ENCODE measurements around the gene UTS2R. TPM values are rescaled to one million over a fixed set of nuclear protein-coding genes. Genes with fewer than 3 reads are reported as not detected.
"Not testable (repeated sequence)": the region's sequence is repeated elsewhere in the genome, so short reads cannot be mapped to it uniquely, and the experiment has no call there.

The UTS2R gene
- total RNA-seq, 1 donor from 2014 or later: not detected

GRCh38 chr17:82343560-82343959 lies 28.0 kb upstream of the UTS2R start:
- Mint-ChIP-seq H3K9me3 (ENCODE audit: unreplicated experiment) (no peaks in the 10 kb centered on the region), H3K4me1 (ENCODE audit: unreplicated experiment) (peaks cover 17% of the 10 kb centered on the region), H3K27me3 (ENCODE audit: unreplicated experiment) (peaks cover 9% of the 10 kb centered on the region), H3K4me3 (ENCODE audit: unreplicated experiment) (no peak overlapping the region), H3K27ac (ENCODE audit: unreplicated experiment) (no peak overlapping the region), H3K36me3 (ENCODE audit: unreplicated experiment) (peaks cover 2% of the 10 kb centered on the region)
- TF ChIP-seq, protein P1, sequence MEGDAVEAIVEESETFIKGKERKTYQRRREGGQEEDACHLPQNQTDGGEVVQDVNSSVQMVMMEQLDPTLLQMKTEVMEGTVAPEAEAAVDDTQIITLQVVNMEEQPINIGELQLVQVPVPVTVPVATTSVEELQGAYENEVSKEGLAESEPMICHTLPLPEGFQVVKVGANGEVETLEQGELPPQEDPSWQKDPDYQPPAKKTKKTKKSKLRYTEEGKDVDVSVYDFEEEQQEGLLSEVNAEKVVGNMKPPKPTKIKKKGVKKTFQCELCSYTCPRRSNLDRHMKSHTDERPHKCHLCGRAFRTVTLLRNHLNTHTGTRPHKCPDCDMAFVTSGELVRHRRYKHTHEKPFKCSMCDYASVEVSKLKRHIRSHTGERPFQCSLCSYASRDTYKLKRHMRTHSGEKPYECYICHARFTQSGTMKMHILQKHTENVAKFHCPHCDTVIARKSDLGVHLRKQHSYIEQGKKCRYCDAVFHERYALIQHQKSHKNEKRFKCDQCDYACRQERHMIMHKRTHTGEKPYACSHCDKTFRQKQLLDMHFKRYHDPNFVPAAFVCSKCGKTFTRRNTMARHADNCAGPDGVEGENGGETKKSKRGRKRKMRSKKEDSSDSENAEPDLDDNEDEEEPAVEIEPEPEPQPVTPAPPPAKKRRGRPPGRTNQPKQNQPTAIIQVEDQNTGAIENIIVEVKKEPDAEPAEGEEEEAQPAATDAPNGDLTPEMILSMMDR (IDR thresholded peaks at IDR 0.05): no peak
- no peak for DNase-seq (ENCODE audit: extremely low spot score, unreplicated experiment)

GRCh38 chr17:82344175-82344907 lies 27.2 kb upstream of the UTS2R start:
- TF ChIP-seq, protein P1 (IDR thresholded peaks at IDR 0.05): no peak
- peaks cover 2% of the 10 kb centered on the region for H3K36me3 Mint-ChIP-seq (ENCODE audit: unreplicated experiment)
- H3K4me1 Mint-ChIP-seq (ENCODE audit: unreplicated experiment): peaks cover 17% of the 10 kb centered on the region
- no peaks in the 10 kb centered on the region for H3K9me3 Mint-ChIP-seq (ENCODE audit: unreplicated experiment)
- no peak overlapping the region for H3K4me3 Mint-ChIP-seq (ENCODE audit: unreplicated experiment)
- H3K27ac Mint-ChIP-seq (ENCODE audit: unreplicated experiment): no peak overlapping the region
- no peak for DNase-seq (ENCODE audit: extremely low spot score, unreplicated experiment)
- H3K27me3 Mint-ChIP-seq (ENCODE audit: unreplicated experiment): peaks cover 16% of the 10 kb centered on the region

DNA sequence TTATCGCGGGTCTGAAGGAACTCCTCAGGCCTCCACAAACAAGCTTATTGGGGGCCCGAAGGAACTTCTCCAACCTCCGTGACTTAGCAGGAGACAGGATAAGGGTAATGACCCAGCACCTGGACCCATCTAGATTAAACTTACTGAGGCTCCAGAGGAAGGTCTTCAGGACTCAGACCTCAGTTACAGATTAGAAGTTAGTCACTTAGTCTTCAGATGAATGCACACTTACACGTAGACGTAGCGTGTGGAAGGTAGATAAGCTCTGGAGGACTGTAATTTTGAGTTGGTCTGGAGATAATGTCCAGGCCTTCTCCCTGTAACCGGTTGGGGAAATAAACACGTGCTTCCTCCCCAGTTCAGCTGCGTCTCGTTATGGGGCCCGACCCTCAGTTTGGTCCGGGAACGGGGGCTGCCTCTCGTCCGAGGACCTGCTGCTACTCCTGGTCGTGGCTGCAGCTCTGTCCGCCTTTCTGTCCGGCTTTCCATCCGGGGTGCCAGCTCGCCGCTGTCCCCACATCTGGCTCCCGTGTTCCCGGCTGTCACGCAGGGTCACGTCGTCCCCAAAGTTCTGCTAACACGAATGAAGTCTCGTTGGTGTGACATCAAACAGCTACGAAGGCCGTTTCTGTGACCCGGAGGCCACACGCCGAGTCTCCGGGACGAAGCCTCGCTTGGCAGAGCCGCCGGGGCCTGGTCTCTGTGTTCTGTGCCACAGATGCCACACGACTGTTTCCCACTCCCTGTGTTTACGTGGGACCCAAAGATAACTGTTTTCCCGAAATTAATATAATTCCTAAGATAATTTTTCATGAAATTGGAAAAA lies 26.2 kb upstream of the UTS2R start:
- Mint-ChIP-seq H3K36me3 (ENCODE audit: unreplicated experiment) (peaks cover 2% of the 10 kb centered on the region), H3K4me1 (ENCODE audit: unreplicated experiment) (peaks cover 19% of the 10 kb centered on the region), H3K4me3 (ENCODE audit: unreplicated experiment) (no peak overlapping the region), H3K27ac (ENCODE audit: unreplicated experiment) (no peak overlapping the region), H3K9me3 (ENCODE audit: unreplicated experiment) (no peaks in the 10 kb centered on the region), H3K27me3 (ENCODE audit: unreplicated experiment) (peaks cover 19% of the 10 kb centered on the region)
- TF ChIP-seq, protein P1 (IDR thresholded peaks at IDR 0.05): no peak
- no peak for DNase-seq (ENCODE audit: extremely low spot score, unreplicated experiment)

DNA sequence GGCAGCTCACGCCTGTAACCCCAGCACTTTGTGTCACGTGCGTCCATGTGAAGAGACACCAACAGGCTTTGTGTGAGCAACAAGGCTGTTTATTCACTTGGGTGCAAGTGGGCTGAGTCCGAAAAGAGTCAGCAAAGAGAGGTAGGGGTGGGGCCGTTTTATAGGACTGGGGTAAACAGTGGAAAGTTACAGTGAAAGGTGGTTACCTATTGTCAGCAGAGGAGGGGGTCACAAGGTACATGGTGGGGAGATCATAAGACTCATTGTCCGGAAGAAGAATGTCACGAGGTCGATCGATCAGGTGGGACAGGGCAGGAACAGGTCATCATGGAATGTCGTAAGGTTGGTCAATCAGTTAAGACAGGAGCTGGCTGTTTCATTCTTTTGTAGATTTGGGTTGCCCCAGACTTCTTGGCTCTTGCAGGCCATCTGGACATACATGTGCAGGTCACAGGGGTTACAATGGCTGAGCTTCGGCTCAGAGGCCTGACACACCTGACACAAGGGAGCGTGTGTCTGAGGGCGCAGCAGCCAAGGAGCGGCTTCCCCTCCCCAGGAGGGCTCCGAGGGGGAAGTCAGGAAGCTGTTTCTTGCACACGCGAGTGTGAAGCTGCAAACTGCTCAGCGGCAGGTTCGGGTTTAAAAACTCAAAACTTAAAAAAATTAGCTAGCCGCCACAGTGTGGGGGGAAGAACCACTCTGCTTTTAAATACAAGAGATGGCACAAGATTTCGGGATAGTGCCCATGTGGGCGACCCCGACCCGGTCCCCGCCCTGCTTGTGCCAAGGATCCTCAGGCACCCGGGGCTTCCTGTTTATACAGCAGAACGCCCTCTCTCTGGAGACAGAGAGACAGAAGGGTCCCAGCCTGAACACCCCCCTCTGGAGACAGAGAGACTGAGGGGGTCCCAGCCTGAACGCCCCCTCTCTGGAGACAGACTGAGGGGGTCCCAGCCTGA lies 24.9 kb upstream of the UTS2R start:
- peaks cover 2% of the 10 kb centered on the region for H3K36me3 Mint-ChIP-seq (ENCODE audit: unreplicated experiment)
- no peak overlapping the region for H3K27ac Mint-ChIP-seq (ENCODE audit: unreplicated experiment)
- no peak for DNase-seq (ENCODE audit: extremely low spot score, unreplicated experiment)
- TF ChIP-seq, protein P1 (IDR thresholded peaks at IDR 0.05): no peak
- no peak overlapping the region for H3K4me3 Mint-ChIP-seq (ENCODE audit: unreplicated experiment)
- no peaks in the 10 kb centered on the region for H3K9me3 Mint-ChIP-seq (ENCODE audit: unreplicated experiment)
- H3K4me1 Mint-ChIP-seq (ENCODE audit: unreplicated experiment): peaks cover 19% of the 10 kb centered on the region
- H3K27me3 Mint-ChIP-seq (ENCODE audit: unreplicated experiment): peaks cover 19% of the 10 kb centered on the region

GRCh38 chr17:82347994-82348393 lies 23.6 kb upstream of the UTS2R start:
- not testable (repeated sequence) for H3K36me3 Mint-ChIP-seq (ENCODE audit: unreplicated experiment); DNase-seq (ENCODE audit: extremely low spot score, unreplicated experiment); H3K27ac Mint-ChIP-seq (ENCODE audit: unreplicated experiment); H3K9me3 Mint-ChIP-seq (ENCODE audit: unreplicated experiment); H3K4me3 Mint-ChIP-seq (ENCODE audit: unreplicated experiment)
- Mint-ChIP-seq H3K4me1 (ENCODE audit: unreplicated experiment) (peaks cover 19% of the 10 kb centered on the region), H3K27me3 (ENCODE audit: unreplicated experiment) (peaks cover 15% of the 10 kb centered on the region)

Measured in osteocyte (in vitro differentiated cells).